CD4-positive, alpha-beta memory T cell (primary cell): ENCODE measurements around the gene PPFIA1. TPM values are rescaled to one million over a fixed set of nuclear protein-coding genes. Genes with fewer than 3 reads are reported as not detected.

Experiments used
- CTCF ChIA-PET: fragments of 350-600 bp; sonication (Branson Sonifier 250); formaldehyde crosslinking; loops from one replicate; lab custom pipeline; 2021; ENCODE audit warnings: inconsistent platforms; ENCODE audit not compliant: partially characterized antibody; lab: Charles Lee
- POLR2A ChIA-PET: fragments of 350-600 bp; sonication (Branson Sonifier 250); formaldehyde crosslinking; loops from one replicate; lab custom pipeline; 2021; ENCODE audit not compliant: partially characterized antibody; lab: Charles Lee
- DNase-seq, 5 donors: peaks; one replicate each; pipeline versions ENCODE4 v3.0.0 to v3.0.0-alpha.2; 2020 to 2022; ENCODE audit warnings: mixed read lengths in 1 of 5
- H3K27ac ChIP-seq: one replicate; pipeline ENCODE4 v1.7.0; 2013; ENCODE audit warnings: low read depth, low read length
- H3K27me3 ChIP-seq: 2 replicates; pipeline ENCODE4 v1.7.0; 2013; ENCODE audit warnings: mild to moderate bottlenecking, low read length, moderate library complexity; ENCODE audit not compliant: insufficient read depth
- H3K36me3 ChIP-seq: 2 replicates; pipeline ENCODE4 v1.7.0; 2013; ENCODE audit warnings: mild to moderate bottlenecking, low read length, moderate library complexity; ENCODE audit not compliant: insufficient read depth
- H3K4me1 ChIP-seq: 2 replicates; pipeline ENCODE4 v1.7.0; 2013; ENCODE audit warnings: mild to moderate bottlenecking, low read length, moderate library complexity; ENCODE audit not compliant: insufficient read depth
- H3K4me3 ChIP-seq, 2 donors: one replicate each; pipeline ENCODE4 v1.7.0; 2013; ENCODE audit warnings: low read length in 2 of 2, mild to moderate bottlenecking in 1 of 2
- H3K9me3 ChIP-seq, 2 donors: one replicate each; pipeline ENCODE4 v1.7.0; 2013; ENCODE audit warnings: low read length in 2 of 2, control low read depth in 1 of 2; ENCODE audit not compliant: control insufficient read depth in 1 of 2
- H3K27ac Mint-ChIP-seq, 7 donors: one replicate each; pipeline ENCODE4 v1.8.0; 2020 to 2021; ENCODE audit warnings: mixed read lengths in 7 of 7, mild to moderate bottlenecking in 6 of 7, inconsistent platforms in 3 of 7, moderate library complexity in 3 of 7
- H3K27me3 Mint-ChIP-seq, 2 donors: one replicate each; pipeline ENCODE4 v1.8.0; 2020 to 2021; ENCODE audit warnings: mixed read lengths in 2 of 2
- H3K36me3 Mint-ChIP-seq, 2 donors: one replicate each; pipeline ENCODE4 v1.8.0; 2020 to 2021; ENCODE audit warnings: mixed read lengths in 2 of 2, inconsistent platforms in 1 of 2, mild to moderate bottlenecking in 1 of 2
- H3K4me1 Mint-ChIP-seq, 4 donors: one replicate each; pipeline ENCODE4 v1.8.0; 2020 to 2021; ENCODE audit warnings: mixed read lengths in 4 of 4, mild to moderate bottlenecking in 1 of 4
- H3K4me3 Mint-ChIP-seq, 8 donors: one replicate each; pipeline ENCODE4 v1.8.0; 2020 to 2021; ENCODE audit warnings: mixed read lengths in 8 of 8, mild to moderate bottlenecking in 7 of 8, moderate library complexity in 6 of 8, inconsistent platforms in 3 of 8
- H3K9me3 Mint-ChIP-seq, 8 donors: one replicate each; pipeline ENCODE4 v1.8.0; 2020 to 2021; ENCODE audit warnings: mixed read lengths in 8 of 8, mild to moderate bottlenecking in 5 of 8, inconsistent platforms in 3 of 8, moderate library complexity in 1 of 8
- intact Hi-C: fragments of 100-400 bp; cut with micrococcal nuclease; formaldehyde crosslinking; loops from one replicate; pipeline ENCODE4 v1.15.1; 2023
- polyA plus RNA-seq, 2 donors: library from polyadenylated mRNA; unstranded; fragments of 300-500 nt; fragmentation: Illumina TruSeq; gene quantifications; one replicate each; pipeline ENCODE4 v1.2.3, GENCODE V29; 2021
- total RNA-seq, 2 experiments: library from RNA; stranded (reverse); gene quantifications; one replicate each; pipeline ENCODE4 v1.2.3, GENCODE V29; 2021

The PPFIA1 gene
- total and polyA plus RNA-seq, 4 experiments from 2014 or later = 4.3 to 54.8 (median 35.8) TPM

- H3K36me3 Mint-ChIP-seq = peaks cover 41 to 68% of the 10 kb centered on the region in 2 donors
Measured at GRCh38 chr11:70378506-70379134, 108.1 kb downstream of the PPFIA1 start.

GRCh38 chr11:70381350-70381749 is 110.9 kb downstream of the PPFIA1 start:
- POLR2A ChIA-PET = no interaction called here
- no peaks in the 10 kb centered on the region for H3K4me1 Mint-ChIP-seq
- no peaks in the 10 kb centered on the region for H3K27me3 Mint-ChIP-seq
- Histone ChIP-seq H3K9me3 (no peaks in the 10 kb centered on the region), H3K27ac (no peak overlapping the region), H3K36me3 (peaks cover 24% of the 10 kb centered on the region), H3K27me3 (no peaks in the 10 kb centered on the region), H3K4me1 (no peaks in the 10 kb centered on the region), H3K4me3 (no peak overlapping the region)
- peaks cover 51 to 65% of the 10 kb centered on the region in 2 donors for H3K36me3 Mint-ChIP-seq
- intact Hi-C loops = no loop called here
- CTCF ChIA-PET = no interaction called here
- H3K4me3 Mint-ChIP-seq = no peak overlapping the region
- DNase-seq = no peak
- no peak overlapping the region for H3K27ac Mint-ChIP-seq
- H3K9me3 Mint-ChIP-seq = no peaks in the 10 kb centered on the region

More at GRCh38 chr11:70378506-70379134, 108.1 kb downstream of the PPFIA1 start:
- Histone ChIP-seq H3K9me3 (no peaks in the 10 kb centered on the region), H3K4me1 (no peaks in the 10 kb centered on the region), H3K27me3 (no peaks in the 10 kb centered on the region), H3K27ac (no peak overlapping the region), H3K36me3 (peaks cover 31% of the 10 kb centered on the region), H3K4me3 (no peak overlapping the region)
- no peaks in the 10 kb centered on the region for H3K4me1 Mint-ChIP-seq
- DNase-seq = no peak
- CTCF ChIA-PET = no interaction called here
- POLR2A ChIA-PET = no interaction called here
- intact Hi-C loops = no loop called here
- H3K27me3 Mint-ChIP-seq = no peaks in the 10 kb centered on the region
- H3K9me3 Mint-ChIP-seq = no peaks in the 10 kb centered on the region
- no peak overlapping the region for H3K27ac Mint-ChIP-seq
- no peak overlapping the region for H3K4me3 Mint-ChIP-seq

- H3K36me3 ChIP-seq = peaks cover 20% of the 10 kb centered on the region
- CTCF ChIA-PET = no interaction called here
- Mint-ChIP-seq H3K27ac (peak overlapping the region in 1 of 7 donors; percentile 50), H3K4me3 (no peak overlapping the region), H3K36me3 (peaks cover 45 to 59% of the 10 kb centered on the region in 2 donors), H3K27me3 (no peaks in the 10 kb centered on the region), H3K4me1 (no peaks in the 10 kb centered on the region), H3K9me3 (no peaks in the 10 kb centered on the region)
- intact Hi-C loops = no loop called here
- H3K9me3 ChIP-seq = no peaks in the 10 kb centered on the region
- H3K4me1 ChIP-seq = no peaks in the 10 kb centered on the region
- DNase-seq = no peak
- POLR2A ChIA-PET = no interaction called here
- H3K4me3 ChIP-seq = no peak overlapping the region
- H3K27me3 ChIP-seq = no peaks in the 10 kb centered on the region
- no peak overlapping the region for H3K27ac ChIP-seq
Measured at GRCh38 chr11:70381872-70382861, 111.7 kb downstream of the PPFIA1 start.

GRCh38 chr11:70383664-70384565 is 113.4 kb downstream of the PPFIA1 start:
- no peak for DNase-seq
- H3K4me1 Mint-ChIP-seq = no peaks in the 10 kb centered on the region
- no peaks in the 10 kb centered on the region for H3K27me3 ChIP-seq
- peaks cover 14% of the 10 kb centered on the region for H3K36me3 ChIP-seq
- no peaks in the 10 kb centered on the region for H3K9me3 ChIP-seq
- no peak overlapping the region for H3K27ac Mint-ChIP-seq
- ChIA-PET CTCF (no interaction called here), POLR2A (no interaction called here)
- intact Hi-C loops = no loop called here
- no peaks in the 10 kb centered on the region for H3K4me1 ChIP-seq
- peaks cover 0 to 3% (median 0%) of the 10 kb centered on the region in 8 donors for H3K9me3 Mint-ChIP-seq
- H3K27ac ChIP-seq = no peak overlapping the region
- no peaks in the 10 kb centered on the region for H3K27me3 Mint-ChIP-seq
- H3K36me3 Mint-ChIP-seq = peaks cover 32 to 45% of the 10 kb centered on the region in 2 donors
- H3K4me3 ChIP-seq = no peak overlapping the region
- H3K4me3 Mint-ChIP-seq = no peak overlapping the region

- H3K27me3 Mint-ChIP-seq = peaks cover 0 to 3% of the 10 kb centered on the region in 2 donors
- H3K9me3 ChIP-seq = no peaks in the 10 kb centered on the region
- no peaks in the 10 kb centered on the region for H3K4me1 Mint-ChIP-seq
- H3K4me3 ChIP-seq = no peak overlapping the region
- H3K36me3 Mint-ChIP-seq = peaks cover 32 to 44% of the 10 kb centered on the region in 2 donors
- peak overlapping the region in 1 of 7 donors; percentile 72 for H3K27ac Mint-ChIP-seq
- H3K4me1 ChIP-seq = no peaks in the 10 kb centered on the region
- ChIA-PET POLR2A (no interaction called here), CTCF (no interaction called here)
- DNase-seq = no peak
- intact Hi-C loops = no loop called here
- no peak overlapping the region for H3K4me3 Mint-ChIP-seq
- H3K27ac ChIP-seq = no peak overlapping the region
- no peaks in the 10 kb centered on the region for H3K27me3 ChIP-seq
- H3K9me3 Mint-ChIP-seq = peaks cover 0 to 3% (median 0%) of the 10 kb centered on the region in 8 donors
- H3K36me3 ChIP-seq = peaks cover 11% of the 10 kb centered on the region
Measured at GRCh38 chr11:70384566-70385152, 114.2 kb downstream of the PPFIA1 start.

GRCh38 chr11:70387564-70387963 is 117.1 kb downstream of the PPFIA1 start:
- Mint-ChIP-seq H3K4me3 (no peak overlapping the region), H3K9me3 (peaks cover 0 to 3% (median 0%) of the 10 kb centered on the region in 8 donors), H3K4me1 (no peaks in the 10 kb centered on the region), H3K27me3 (peaks cover 2 to 5% of the 10 kb centered on the region in 2 donors), H3K36me3 (peaks cover 22 to 26% of the 10 kb centered on the region in 2 donors), H3K27ac (no peak overlapping the region)
- Histone ChIP-seq H3K27me3 (no peaks in the 10 kb centered on the region), H3K36me3 (no peaks in the 10 kb centered on the region), H3K27ac (no peak overlapping the region), H3K4me1 (no peaks in the 10 kb centered on the region), H3K9me3 (no peaks in the 10 kb centered on the region), H3K4me3 (no peak overlapping the region)
- no peak for DNase-seq
- intact Hi-C loops = no loop called here
- POLR2A ChIA-PET = no interaction called here
- CTCF ChIA-PET = no interaction called here
